Tibial artery (tissue), 4 donors: ENCODE measurements around the gene TNF.
A peak's percentile ranks its signal among the peaks of the same experiment; 100 is the strongest.

Experiments used
- DNase-seq, 2 donors: peaks; one replicate each; pipeline ENCODE4 v3.0.0-alpha.2; 2019
- H3K27ac ChIP-seq, 2 donors: fragments of 200-600 bp; sonication (generic) in 1 of 2; 1 replicate in 1 of 2; 2 replicates in 1 of 2; pipeline ENCODE4 v1.5.1; 2018 to 2019; ENCODE audit warnings: mild to moderate bottlenecking in 1 of 2
- H3K27me3 ChIP-seq, 2 donors: fragments of 200-600 bp; sonication (generic) in 1 of 2; one replicate each; pipeline versions ENCODE4 v1.5.1 to v1.6.0; 2016 to 2019
- H3K36me3 ChIP-seq, 3 donors: fragments of 200-600 bp; sonication (generic) in 2 of 3; one replicate each; pipeline ENCODE4 v1.5.1; 2016 to 2019; ENCODE audit warnings: mild to moderate bottlenecking in 2 of 3
- H3K4me1 ChIP-seq, 4 donors: fragments of 200-600 bp; sonication (generic) in 2 of 4; 1 replicate in 3 of 4; 2 replicates in 1 of 4; pipeline ENCODE4 v1.5.1; 2016 to 2019
- H3K4me3 ChIP-seq, 2 donors: fragments of 200-600 bp; sonication (generic) in 1 of 2; 1 replicate in 1 of 2; 2 replicates in 1 of 2; pipeline ENCODE4 v1.5.1; 2018 to 2019; ENCODE audit warnings: mild to moderate bottlenecking in 2 of 2
- H3K9me3 ChIP-seq, 3 donors: fragments of 200-600 bp; sonication (generic) in 1 of 3; one replicate each; pipeline ENCODE4 v1.5.1; 2016 to 2019
- intact Hi-C: fragments of 100-400 bp; cut with DNase I; formaldehyde crosslinking; loops from one replicate; pipeline ENCODE4 v1.15.0; 2023; ENCODE audit warnings: low total_unique reads
- TF ChIP-seq, protein P1 (sequence below), 2 experiments: fragments of 200-600 bp in 1 of 2; fragments of 450-650 bp in 1 of 2; IDR thresholded peaks; one replicate each; pipeline ENCODE4 v1.5.1; 2017 to 2019; ENCODE audit warnings: antibody characterized with exemption in 2 of 2, mild to moderate bottlenecking in 1 of 2, moderate library complexity in 1 of 2

The TNF gene

DNA sequence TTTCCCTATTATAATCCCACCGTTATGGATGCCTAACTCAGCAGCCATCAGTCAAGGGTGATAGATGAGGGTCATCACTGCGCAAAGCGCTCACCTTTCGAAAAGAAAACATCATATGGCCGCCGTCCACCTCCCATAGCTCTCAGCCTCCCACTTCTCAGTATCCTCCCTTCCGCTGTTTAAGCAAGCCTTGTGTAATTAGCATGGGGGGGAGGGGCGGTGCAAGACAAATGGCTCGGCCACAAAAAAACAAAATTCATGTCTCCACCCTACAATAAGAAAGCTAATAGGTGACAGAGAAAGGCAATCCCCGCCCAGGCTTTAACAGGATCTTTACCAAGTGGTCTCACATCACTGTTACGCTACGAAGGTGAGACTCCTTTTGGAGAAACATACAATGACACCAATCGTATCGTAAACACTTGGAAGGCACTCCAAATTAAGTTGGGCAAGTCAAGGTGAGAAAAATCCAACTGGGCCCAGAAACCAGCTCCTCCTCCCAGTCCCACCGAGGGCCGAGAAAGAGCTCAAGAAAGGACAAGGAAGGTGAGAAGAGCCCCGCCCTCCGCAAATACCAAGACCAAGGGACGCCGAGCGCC lies 34.2 kb upstream of the TNF start:
- Histone ChIP-seq H3K36me3 (peaks cover 37 to 43% (median 41%) of the 10 kb centered on the region in 3 donors), H3K4me3 (peak overlapping the region; percentile 69 to 71), H3K27me3 (no peaks in the 10 kb centered on the region), H3K4me1 (peaks cover 0 to 36% (median 31%) of the 10 kb centered on the region in 4 donors), H3K9me3 (no peaks in the 10 kb centered on the region), H3K27ac (peak overlapping the region; percentile 91 to 94)
- TF ChIP-seq, protein P1, sequence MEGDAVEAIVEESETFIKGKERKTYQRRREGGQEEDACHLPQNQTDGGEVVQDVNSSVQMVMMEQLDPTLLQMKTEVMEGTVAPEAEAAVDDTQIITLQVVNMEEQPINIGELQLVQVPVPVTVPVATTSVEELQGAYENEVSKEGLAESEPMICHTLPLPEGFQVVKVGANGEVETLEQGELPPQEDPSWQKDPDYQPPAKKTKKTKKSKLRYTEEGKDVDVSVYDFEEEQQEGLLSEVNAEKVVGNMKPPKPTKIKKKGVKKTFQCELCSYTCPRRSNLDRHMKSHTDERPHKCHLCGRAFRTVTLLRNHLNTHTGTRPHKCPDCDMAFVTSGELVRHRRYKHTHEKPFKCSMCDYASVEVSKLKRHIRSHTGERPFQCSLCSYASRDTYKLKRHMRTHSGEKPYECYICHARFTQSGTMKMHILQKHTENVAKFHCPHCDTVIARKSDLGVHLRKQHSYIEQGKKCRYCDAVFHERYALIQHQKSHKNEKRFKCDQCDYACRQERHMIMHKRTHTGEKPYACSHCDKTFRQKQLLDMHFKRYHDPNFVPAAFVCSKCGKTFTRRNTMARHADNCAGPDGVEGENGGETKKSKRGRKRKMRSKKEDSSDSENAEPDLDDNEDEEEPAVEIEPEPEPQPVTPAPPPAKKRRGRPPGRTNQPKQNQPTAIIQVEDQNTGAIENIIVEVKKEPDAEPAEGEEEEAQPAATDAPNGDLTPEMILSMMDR (IDR thresholded peaks at IDR 0.05) = no peak
- intact Hi-C loops = loop anchor here (2.0 kb wide), 1 partner anchor 42 kb away; the partner anchor contains the start of gene MICB
- peak in 1 of 2 donors; percentile 61 for DNase-seq

DNA sequence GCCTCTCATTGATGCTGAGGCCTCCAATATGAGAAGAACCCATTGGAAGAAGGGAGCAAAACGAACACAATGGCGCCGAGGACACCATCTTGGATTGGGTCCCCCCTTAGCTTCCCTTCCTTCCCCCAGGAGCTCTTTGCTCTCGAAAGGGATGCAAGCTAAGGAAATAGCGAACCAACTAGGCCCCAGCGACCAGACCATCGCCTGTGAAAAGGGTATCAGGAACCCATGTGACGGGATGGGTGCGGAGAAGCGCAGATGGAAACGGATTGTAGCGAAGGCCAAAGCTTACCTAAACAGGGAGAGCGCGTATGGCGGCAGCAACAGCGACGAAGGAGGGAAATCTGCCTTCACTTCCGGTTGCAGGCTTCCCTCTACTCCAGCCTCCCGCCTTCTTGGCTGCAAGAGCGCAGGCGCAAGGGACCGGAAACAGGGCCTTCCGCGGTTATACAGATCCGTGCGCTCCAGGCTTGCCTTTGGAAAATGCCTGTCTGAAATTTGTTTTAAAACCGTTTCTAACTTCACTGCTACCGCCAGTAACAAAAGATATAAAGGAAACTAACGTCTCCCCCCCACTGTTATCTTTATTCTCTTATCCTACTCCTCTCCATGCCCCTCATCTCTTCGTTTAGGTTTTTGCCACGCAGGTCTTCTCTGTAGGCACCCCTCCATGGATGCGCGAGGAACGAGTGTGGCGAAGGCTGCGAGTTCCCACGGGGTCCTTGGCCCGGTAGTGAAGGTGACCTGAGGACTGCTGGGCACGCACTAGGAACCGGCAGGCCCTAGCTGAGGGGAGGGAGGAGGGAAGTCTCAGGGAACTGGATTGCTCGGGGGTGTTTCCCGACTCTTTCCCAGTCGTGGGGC lies 33.5 kb upstream of the TNF start, which contains the start of gene DDX39B:
DDX39B (minus strand) TSS at position 346 of the 864 bp plus-strand sequence. CDS start 1,471 bp downstream, outside the sequence.
- Histone ChIP-seq H3K27me3 (no peaks in the 10 kb centered on the region), H3K4me3 (peak within 1 kb of the TSS; percentile 69 to 71), H3K36me3 (peaks cover 29 to 36% (median 34%) of the 10 kb centered on the region in 3 donors), H3K27ac (peak within 1 kb of the TSS; percentile 91 to 94), H3K9me3 (no peaks in the 10 kb centered on the region), H3K4me1 (peaks cover 0 to 43% (median 34%) of the 10 kb centered on the region in 4 donors)
- TF ChIP-seq, protein P1 (IDR thresholded peaks at IDR 0.05) = peak in 1 of 2 experiments; percentile 10
- intact Hi-C loops = loop anchor here (2.0 kb wide), 1 partner anchor 43 kb away; the partner anchor contains the start of gene MICB
- peak; percentile 96 to 98 for DNase-seq

DNA sequence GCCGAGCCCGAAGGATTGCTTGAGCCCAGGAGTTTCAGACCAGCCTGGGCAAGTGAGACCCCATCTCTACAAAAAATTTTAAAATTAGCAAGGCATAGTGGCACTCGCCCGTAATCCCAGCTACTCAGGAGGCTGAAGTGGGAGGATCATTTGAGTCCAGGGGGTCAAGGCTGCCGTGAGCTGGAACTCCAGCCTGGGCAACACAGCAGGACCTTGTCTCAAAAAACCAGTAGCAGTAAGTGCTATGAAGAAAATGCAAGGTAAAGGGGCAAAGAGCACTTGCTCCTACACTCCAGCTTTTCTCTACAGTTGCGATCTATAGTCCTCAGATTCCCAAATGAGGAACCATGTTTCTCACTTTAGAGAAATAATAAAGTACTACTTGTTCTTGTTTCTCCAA lies 31.7 kb upstream of the TNF start:
- H3K9me3 ChIP-seq = no peaks in the 10 kb centered on the region
- H3K27me3 ChIP-seq = no peaks in the 10 kb centered on the region
- H3K36me3 ChIP-seq = peaks cover 17 to 20% (median 18%) of the 10 kb centered on the region in 3 donors
- TF ChIP-seq, protein P1 (IDR thresholded peaks at IDR 0.05) = no peak
- intact Hi-C loops = no loop called here
- peaks cover 0 to 48% (median 41%) of the 10 kb centered on the region in 4 donors for H3K4me1 ChIP-seq
- peak overlapping the region in 1 of 2 donors; percentile 91 for H3K27ac ChIP-seq
- DNase-seq = no peak
- H3K4me3 ChIP-seq = no peak overlapping the region

DNA sequence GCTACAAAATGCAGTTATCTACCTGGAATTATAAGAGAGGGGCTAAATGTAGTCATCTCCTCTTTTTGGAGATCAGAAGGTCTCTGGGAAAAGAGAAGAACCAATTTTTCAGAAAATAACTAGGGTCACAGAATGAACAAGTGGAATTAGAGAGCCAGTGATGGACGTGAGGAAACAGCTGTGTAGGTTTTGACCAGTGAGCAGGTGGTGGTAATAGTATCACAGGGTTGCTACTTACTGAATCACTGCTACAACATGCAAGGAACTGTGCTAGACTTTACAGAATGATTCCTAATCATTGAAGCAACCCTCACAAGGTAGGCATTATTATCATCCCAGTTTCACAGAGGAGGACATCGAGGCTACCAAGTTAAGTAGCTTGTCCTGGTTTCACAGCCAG lies 30.7 kb upstream of the TNF start:
- TF ChIP-seq, protein P1 (IDR thresholded peaks at IDR 0.05) = no peak
- peaks cover 0 to 46% (median 36%) of the 10 kb centered on the region in 4 donors for H3K4me1 ChIP-seq
- H3K9me3 ChIP-seq = no peaks in the 10 kb centered on the region
- H3K27me3 ChIP-seq = no peaks in the 10 kb centered on the region
- intact Hi-C loops = no loop called here
- DNase-seq = no peak
- no peak overlapping the region for H3K27ac ChIP-seq
- peaks cover 6 to 17% (median 13%) of the 10 kb centered on the region in 3 donors for H3K36me3 ChIP-seq
- H3K4me3 ChIP-seq = no peak overlapping the region

DNA sequence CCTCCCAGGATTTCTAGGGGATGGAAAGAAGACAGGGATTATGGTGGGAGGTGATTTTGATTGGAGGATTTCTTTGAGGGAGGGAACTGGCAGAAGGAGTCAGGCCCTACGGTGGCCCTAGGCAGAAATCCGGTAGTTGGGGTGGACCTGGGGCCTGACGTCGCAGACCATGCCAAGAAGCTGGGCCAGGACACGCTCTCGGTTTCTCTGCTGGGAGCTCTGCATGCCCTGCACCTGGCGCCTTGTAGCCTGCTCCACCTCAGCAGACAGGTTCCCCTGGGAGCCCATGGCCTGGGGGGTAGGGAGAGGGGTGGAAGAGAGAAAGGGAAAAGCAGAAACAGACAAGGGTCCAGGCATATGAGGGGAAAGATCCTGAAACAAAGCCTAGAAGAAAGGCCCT lies 30.1 kb upstream of the TNF start:
- H3K4me3 ChIP-seq = no peak overlapping the region
- no peaks in the 10 kb centered on the region for H3K9me3 ChIP-seq
- peaks cover 5 to 13% (median 12%) of the 10 kb centered on the region in 3 donors for H3K36me3 ChIP-seq
- no peak overlapping the region for H3K27ac ChIP-seq
- intact Hi-C loops = no loop called here
- TF ChIP-seq, protein P1 (IDR thresholded peaks at IDR 0.05) = no peak
- H3K27me3 ChIP-seq = no peaks in the 10 kb centered on the region
- DNase-seq = no peak
- peaks cover 0 to 46% (median 30%) of the 10 kb centered on the region in 4 donors for H3K4me1 ChIP-seq
